ENCODE data around the gene UBXN11.
A peak's percentile ranks its signal among the peaks of the same experiment; 100 is the strongest.

UBXN11 gene

GRCh38 chr1:26306290-26307229 is at the start of gene UBXN11:
Gene UBXN11 (minus strand): TSS chr1:26306636. CDS start chr1:26302883, 3,753 bp downstream.
- DNase-seq = peak; percentile 93

GRCh38 chr1:26356106-26356505 is 49.7 kb upstream of the UBXN11 start:
- no peak for DNase-seq

- DNase-seq = no peak
Observed at GRCh38 chr1:26354972-26355371, 48.5 kb upstream of the UBXN11 start.

GRCh38 chr1:26353976-26354820 is 47.8 kb upstream of the UBXN11 start, which contains the start of gene CRYBG2:
Gene CRYBG2 (minus strand): TSS chr1:26354130. CDS start chr1:26346657, 7,473 bp downstream.
- DNase-seq = no peak

- no peak for DNase-seq
Observed at GRCh38 chr1:26353210-26353859, 46.9 kb upstream of the UBXN11 start.

GRCh38 chr1:26352338-26352679 is 45.9 kb upstream of the UBXN11 start:
- no peak for DNase-seq

- DNase-seq = no peak
Observed at GRCh38 chr1:26351590-26352337, 45.3 kb upstream of the UBXN11 start.

- DNase-seq = no peak
Observed at GRCh38 chr1:26350701-26351589, 44.5 kb upstream of the UBXN11 start.

GRCh38 chr1:26350343-26350700 is 43.9 kb upstream of the UBXN11 start:
- no peak for DNase-seq

- no peak for DNase-seq
Observed at GRCh38 chr1:26349877-26350244, 43.4 kb upstream of the UBXN11 start.

GRCh38 chr1:26349188-26349876 is 42.9 kb upstream of the UBXN11 start:
- DNase-seq = no peak

GRCh38 chr1:26346274-26347033 is 40.0 kb upstream of the UBXN11 start:
- no peak for DNase-seq

GRCh38 chr1:26345718-26346117 is 39.3 kb upstream of the UBXN11 start:
- DNase-seq = no peak

GRCh38 chr1:26344147-26344920 is 37.9 kb upstream of the UBXN11 start:
- no peak for DNase-seq

GRCh38 chr1:26340047-26340481 is 33.6 kb upstream of the UBXN11 start:
- no peak for DNase-seq

GRCh38 chr1:26338670-26339069 is 32.2 kb upstream of the UBXN11 start:
- no peak for DNase-seq

GRCh38 chr1:26337625-26338024 is 31.2 kb upstream of the UBXN11 start:
- no peak for DNase-seq

GRCh38 chr1:26337206-26337535 is 30.7 kb upstream of the UBXN11 start:
- no peak for DNase-seq

GRCh38 chr1:26336477-26337205 is 30.2 kb upstream of the UBXN11 start:
- peak; percentile 93 for DNase-seq
